ENCODE results near the gene MKI67. TPM values are rescaled to one million over a fixed set of nuclear protein-coding genes. Genes with fewer than 3 reads are reported as not detected.

The MKI67 gene
- total and polyA plus RNA-seq, 2 of the 13 experiments (the other 11 are each of a cell fraction or from before 2014, with no cell fraction given) = 6.7 to 22.9 TPM

DNA sequence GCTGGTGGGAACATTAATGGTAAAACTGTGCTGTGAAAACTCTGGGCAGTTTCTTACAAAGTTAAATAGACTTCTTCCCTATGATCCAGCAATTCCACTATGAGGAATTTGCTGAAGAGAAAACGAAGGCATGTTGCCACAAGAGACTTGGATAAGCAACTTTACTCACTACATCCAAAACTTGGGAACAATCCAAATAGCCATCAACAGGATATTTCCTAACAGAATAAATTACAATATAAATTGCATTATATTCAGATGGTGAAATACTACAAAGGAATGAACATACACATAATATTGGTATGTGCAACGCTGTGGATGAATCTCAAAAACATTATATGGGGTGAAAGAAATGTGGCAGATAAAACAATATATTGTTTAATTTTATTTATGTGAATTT, 21.4 kb upstream of the MKI67 start (continued):
- TF ChIP-seq, protein P1, sequence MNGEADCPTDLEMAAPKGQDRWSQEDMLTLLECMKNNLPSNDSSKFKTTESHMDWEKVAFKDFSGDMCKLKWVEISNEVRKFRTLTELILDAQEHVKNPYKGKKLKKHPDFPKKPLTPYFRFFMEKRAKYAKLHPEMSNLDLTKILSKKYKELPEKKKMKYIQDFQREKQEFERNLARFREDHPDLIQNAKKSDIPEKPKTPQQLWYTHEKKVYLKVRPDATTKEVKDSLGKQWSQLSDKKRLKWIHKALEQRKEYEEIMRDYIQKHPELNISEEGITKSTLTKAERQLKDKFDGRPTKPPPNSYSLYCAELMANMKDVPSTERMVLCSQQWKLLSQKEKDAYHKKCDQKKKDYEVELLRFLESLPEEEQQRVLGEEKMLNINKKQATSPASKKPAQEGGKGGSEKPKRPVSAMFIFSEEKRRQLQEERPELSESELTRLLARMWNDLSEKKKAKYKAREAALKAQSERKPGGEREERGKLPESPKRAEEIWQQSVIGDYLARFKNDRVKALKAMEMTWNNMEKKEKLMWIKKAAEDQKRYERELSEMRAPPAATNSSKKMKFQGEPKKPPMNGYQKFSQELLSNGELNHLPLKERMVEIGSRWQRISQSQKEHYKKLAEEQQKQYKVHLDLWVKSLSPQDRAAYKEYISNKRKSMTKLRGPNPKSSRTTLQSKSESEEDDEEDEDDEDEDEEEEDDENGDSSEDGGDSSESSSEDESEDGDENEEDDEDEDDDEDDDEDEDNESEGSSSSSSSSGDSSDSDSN (CRISPR knock-in tag; IDR thresholded peaks at IDR 0.05) = no peak
- TF ChIP-seq ZNF567 (CRISPR knock-in tag; IDR thresholded peaks at IDR 0.05; ENCODE audit: borderline replicate concordance) (no peak), ZNF124 (CRISPR knock-in tag; IDR thresholded peaks at IDR 0.05) (no peak), ZNF510 (CRISPR knock-in tag; IDR thresholded peaks at IDR 0.05; ENCODE audit: low read depth) (no peak), SNAPC2 (CRISPR knock-in tag; IDR thresholded peaks at IDR 0.05) (no peak), TMF1 (CRISPR knock-in tag; IDR thresholded peaks at IDR 0.05; ENCODE audit: low read depth) (no peak), KLF13 (CRISPR knock-in tag; IDR thresholded peaks at IDR 0.05) (no peak), ZNF367 (CRISPR knock-in tag; IDR thresholded peaks at IDR 0.05; ENCODE audit: borderline replicate concordance) (no peak)

DNA sequence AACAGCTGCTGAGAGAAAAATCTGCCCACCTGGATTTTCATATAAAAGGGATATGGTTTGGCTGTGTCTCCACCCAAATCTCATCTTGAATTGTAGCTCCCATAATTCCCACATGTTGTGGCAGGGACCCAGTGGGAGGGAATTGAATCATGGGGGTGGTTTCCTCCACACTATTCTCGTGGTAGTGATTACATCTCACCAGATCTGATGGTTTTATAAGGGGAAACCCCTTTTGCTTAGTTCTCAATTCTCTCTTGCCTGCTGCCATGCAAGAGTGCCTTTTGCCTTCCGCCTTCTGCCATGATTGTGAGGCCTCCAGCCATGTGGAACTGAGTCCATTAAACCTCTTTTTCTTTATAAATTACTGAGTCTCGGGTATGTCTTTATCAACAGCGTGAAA, 20.8 kb upstream of the MKI67 start:
- in situ Hi-C loops (cut with HindIII; ENCODE audit: extremely low pct_ligation_motif_present, low pct_unique_long_range_greater_than_20kb) (no loop called here), intact Hi-C loops (cut with micrococcal nuclease; ENCODE audit: unreplicated experiment) (no loop called here)
- DNase-seq (ENCODE audit: low spot score) (no peak), ATAC-seq (no peak), FAIRE-seq (no peak)
- ChIA-PET CTCF (ENCODE audit: low intra/inter-chr PET ratio, low total read pairs) (no interaction called here), POLR2A (no interaction called here)
- Histone ChIP-seq H2AFZ (ENCODE audit: low read length) (no peak overlapping the region), H3K4me2 (ENCODE audit: low read depth, low read length) (no peak overlapping the region), H3K4me3 (replicated peaks in 1 of 3; ENCODE audit: insufficient read depth in 1 of 3, low read depth in 2 of 3, low read length in 3 of 3) (no peak overlapping the region), H3K36me3 (replicated peaks in 1 of 2; ENCODE audit: control insufficient read depth in 1 of 2, insufficient read depth in 2 of 2, low read length in 2 of 2) (no peaks in the 10 kb centered on the region), H3K9ac (ENCODE audit: insufficient read depth, low read depth, low read length) (no peak overlapping the region), H3K4me1 (ENCODE audit: insufficient read depth, low read length) (peaks cover 2% of the 10 kb centered on the region; the same call in 1 of the 2 replicates), H3K79me2 (ENCODE audit: insufficient read depth, low read length) (no peaks in the 10 kb centered on the region), H3K27me3 (ENCODE audit: control insufficient read depth in 1 of 2, insufficient read depth in 2 of 2, low read length in 2 of 2) (no peaks in the 10 kb centered on the region), H4K20me1 (ENCODE audit: insufficient read depth, low read length) (no peaks in the 10 kb centered on the region), H3K9me3 (ENCODE audit: low read length) (no peaks in the 10 kb centered on the region), H3K27ac (ENCODE audit: extremely low read length, insufficient read depth, low read length) (no peak overlapping the region)
- BruUV-seq (replicated peaks) = no TSS peak
- 11% methylated on average over 4 of the region's 4 CpGs for WGBS (ENCODE audit: low lambda C conversion rate)
- no peak for TF ChIP-seq RBM22 (optimal IDR thresholded peaks at IDR 0.05; ENCODE audit: low read length)
- no peak for TF ChIP-seq ZNF143 (CRISPR knock-in tag; IDR thresholded peaks at IDR 0.05)
- TF ChIP-seq, protein P2, sequence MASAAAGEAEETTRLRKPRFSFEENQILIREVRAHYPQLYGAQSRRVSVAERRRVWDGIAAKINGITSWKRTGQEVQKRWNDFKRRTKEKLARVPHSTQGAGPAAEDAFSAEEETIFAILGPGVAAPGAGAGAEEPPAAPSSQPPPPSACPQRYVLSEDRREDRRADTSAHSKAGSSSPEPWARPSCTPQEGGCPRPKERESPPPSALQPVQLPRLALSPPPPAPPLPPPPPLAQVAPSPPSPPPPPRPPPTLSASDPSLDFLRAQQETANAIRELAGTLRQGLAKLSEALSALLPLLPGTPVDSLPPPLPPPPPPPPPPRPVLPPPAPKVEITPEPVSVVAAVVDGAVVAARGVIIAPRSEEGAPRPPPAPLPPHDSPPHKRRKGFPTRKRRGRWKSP (CRISPR knock-in tag; IDR thresholded peaks at IDR 0.05) = no peak
- TF ChIP-seq, protein P3, sequence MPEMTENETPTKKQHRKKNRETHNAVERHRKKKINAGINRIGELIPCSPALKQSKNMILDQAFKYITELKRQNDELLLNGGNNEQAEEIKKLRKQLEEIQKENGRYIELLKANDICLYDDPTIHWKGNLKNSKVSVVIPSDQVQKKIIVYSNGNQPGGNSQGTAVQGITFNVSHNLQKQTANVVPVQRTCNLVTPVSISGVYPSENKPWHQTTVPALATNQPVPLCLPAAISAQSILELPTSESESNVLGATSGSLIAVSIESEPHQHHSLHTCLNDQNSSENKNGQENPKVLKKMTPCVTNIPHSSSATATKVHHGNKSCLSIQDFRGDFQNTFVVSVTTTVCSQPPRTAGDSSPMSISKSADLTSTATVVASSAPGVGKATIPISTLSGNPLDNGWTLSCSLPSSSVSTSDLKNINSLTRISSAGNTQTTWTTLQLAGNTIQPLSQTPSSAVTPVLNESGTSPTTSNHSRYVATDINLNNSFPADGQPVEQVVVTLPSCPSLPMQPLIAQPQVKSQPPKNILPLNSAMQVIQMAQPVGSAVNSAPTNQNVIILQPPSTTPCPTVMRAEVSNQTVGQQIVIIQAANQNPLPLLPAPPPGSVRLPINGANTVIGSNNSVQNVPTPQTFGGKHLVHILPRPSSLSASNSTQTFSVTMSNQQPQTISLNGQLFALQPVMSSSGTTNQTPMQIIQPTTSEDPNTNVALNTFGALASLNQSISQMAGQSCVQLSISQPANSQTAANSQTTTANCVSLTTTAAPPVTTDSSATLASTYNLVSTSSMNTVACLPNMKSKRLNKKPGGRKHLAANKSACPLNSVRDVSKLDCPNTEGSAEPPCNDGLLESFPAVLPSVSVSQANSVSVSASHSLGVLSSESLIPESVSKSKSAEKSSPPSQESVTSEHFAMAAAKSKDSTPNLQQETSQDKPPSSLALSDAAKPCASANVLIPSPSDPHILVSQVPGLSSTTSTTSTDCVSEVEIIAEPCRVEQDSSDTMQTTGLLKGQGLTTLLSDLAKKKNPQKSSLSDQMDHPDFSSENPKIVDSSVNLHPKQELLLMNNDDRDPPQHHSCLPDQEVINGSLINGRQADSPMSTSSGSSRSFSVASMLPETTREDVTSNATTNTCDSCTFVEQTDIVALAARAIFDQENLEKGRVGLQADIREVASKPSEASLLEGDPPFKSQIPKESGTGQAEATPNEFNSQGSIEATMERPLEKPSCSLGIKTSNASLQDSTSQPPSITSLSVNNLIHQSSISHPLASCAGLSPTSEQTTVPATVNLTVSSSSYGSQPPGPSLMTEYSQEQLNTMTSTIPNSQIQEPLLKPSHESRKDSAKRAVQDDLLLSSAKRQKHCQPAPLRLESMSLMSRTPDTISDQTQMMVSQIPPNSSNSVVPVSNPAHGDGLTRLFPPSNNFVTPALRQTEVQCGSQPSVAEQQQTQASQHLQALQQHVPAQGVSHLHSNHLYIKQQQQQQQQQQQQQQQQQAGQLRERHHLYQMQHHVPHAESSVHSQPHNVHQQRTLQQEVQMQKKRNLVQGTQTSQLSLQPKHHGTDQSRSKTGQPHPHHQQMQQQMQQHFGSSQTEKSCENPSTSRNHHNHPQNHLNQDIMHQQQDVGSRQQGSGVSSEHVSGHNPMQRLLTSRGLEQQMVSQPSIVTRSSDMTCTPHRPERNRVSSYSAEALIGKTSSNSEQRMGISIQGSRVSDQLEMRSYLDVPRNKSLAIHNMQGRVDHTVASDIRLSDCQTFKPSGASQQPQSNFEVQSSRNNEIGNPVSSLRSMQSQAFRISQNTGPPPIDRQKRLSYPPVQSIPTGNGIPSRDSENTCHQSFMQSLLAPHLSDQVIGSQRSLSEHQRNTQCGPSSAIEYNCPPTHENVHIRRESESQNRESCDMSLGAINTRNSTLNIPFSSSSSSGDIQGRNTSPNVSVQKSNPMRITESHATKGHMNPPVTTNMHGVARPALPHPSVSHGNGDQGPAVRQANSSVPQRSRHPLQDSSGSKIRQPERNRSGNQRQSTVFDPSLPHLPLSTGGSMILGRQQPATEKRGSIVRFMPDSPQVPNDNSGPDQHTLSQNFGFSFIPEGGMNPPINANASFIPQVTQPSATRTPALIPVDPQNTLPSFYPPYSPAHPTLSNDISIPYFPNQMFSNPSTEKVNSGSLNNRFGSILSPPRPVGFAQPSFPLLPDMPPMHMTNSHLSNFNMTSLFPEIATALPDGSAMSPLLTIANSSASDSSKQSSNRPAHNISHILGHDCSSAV (CRISPR knock-in tag; IDR thresholded peaks at IDR 0.05; ENCODE audit: borderline replicate concordance) = no peak
